ENCODE measurements around the gene PRKCE.

DNA sequence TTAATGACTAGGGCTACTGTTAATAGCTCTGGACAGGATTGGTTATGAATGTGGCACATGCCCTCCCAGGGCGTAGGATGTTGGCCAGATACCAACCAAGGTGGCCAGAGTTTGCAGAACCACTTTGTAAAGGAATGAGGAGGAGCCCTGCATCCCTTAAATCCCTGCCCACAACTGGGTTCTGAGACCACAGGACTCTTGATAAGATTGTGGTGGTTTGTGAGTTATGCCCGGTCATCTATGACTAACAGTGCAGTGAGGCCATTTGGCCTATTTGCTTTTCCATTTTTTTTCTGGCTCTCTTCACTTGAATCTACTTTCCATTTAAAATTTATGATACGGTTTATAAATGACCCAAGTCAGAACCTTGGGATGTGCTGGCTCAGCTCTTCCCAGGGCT, 294.5 kb downstream of the PRKCE start:
- TF ChIP-seq, protein P1, sequence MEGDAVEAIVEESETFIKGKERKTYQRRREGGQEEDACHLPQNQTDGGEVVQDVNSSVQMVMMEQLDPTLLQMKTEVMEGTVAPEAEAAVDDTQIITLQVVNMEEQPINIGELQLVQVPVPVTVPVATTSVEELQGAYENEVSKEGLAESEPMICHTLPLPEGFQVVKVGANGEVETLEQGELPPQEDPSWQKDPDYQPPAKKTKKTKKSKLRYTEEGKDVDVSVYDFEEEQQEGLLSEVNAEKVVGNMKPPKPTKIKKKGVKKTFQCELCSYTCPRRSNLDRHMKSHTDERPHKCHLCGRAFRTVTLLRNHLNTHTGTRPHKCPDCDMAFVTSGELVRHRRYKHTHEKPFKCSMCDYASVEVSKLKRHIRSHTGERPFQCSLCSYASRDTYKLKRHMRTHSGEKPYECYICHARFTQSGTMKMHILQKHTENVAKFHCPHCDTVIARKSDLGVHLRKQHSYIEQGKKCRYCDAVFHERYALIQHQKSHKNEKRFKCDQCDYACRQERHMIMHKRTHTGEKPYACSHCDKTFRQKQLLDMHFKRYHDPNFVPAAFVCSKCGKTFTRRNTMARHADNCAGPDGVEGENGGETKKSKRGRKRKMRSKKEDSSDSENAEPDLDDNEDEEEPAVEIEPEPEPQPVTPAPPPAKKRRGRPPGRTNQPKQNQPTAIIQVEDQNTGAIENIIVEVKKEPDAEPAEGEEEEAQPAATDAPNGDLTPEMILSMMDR (conservative IDR thresholded peaks at IDR 0.05 in 1 of 2, IDR thresholded peaks at IDR 0.05 in 1 of 2; ENCODE audit: low read depth in 1 of 2, low read length in 2 of 2), result no peak
- TF ChIP-seq EZH2 (IDR thresholded peaks at IDR 0.05; ENCODE audit: low read length, missing control alignments), result no peak

Measured in fibroblast of lung (primary cell).